Renal pelvis (tissue), 4 donors: ENCODE data around the gene JAZF1. TPM values are rescaled to one million over a fixed set of nuclear protein-coding genes. Genes with fewer than 3 reads are reported as not detected.

Source experiments
- DNase-seq: peaks from one replicate; pipeline ENCODE4 v3.0.0-alpha.2; 2013
- polyA plus RNA-seq, 3 donors: library from polyadenylated mRNA; unstranded; fragments of 120-200 nt; gene quantifications; one replicate each; pipeline ENCODE4 v1.2.1, GENCODE V29; 2013; ENCODE audit not compliant: insufficient read length in 3 of 3

JAZF1 gene
- polyA plus RNA-seq, 3 donors = 9.9 to 11.0 (median 10.9) TPM

DNA sequence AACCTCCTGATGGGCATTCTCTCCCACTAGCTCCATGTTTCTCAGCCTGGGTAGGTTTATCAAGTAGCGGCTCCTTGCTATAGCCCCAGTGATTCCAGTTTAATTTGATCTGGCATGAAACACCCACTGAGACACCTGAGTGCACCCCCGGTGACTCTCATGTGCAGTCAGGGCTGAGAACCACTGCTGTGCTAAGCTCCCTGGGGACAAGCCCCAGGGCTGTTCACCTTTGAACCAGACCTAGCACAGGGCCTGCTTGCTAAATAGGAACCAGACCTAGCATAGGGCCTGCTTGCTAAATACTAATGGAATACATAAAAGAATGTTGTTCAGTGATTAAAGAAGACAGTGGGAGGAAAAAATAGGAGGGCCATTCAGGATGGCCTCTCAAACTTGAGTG is 167.6 kb downstream of the JAZF1 start:
- no peak for DNase-seq

DNA sequence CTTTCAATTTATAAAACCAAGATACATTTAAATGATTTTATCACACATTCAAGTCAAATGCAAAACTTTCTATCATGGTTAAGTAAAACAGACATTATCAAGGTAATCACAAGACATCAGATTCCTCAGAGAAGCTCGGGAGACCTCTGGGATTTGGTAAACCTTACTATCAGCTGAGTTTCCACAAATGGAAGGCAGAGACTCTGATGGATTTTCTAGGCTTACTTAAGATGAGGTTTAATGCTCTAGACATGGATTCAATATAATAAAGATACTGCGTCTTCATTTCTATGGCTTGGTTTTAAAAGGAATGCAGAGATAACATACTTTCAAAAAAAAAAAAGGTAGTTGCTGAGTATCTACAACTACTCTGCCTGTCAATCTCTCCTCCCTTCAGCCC is 171.7 kb downstream of the JAZF1 start:
- no peak for DNase-seq

GRCh38 chr7:28008171-28008570 is 172.4 kb downstream of the JAZF1 start:
- no peak for DNase-seq

DNA sequence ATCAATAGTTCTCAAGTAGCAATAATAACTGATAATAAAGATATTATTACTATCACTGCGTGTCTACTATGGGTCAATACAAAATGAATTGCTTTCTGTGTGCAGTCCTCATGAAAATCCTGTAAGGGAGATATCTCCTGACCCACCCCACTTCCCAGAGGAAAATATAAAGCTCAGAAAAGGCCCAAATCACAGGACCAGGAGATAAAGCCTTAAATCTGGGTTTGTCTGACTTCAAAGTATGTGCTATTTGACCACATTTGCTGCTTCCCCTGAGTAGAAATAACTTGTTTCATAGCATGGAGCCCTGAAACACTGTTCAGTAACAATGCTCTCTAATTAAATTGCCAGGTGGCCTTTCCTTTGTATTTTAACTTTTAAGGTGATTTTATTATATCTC is 174.1 kb downstream of the JAZF1 start:
- no peak for DNase-seq

DNA sequence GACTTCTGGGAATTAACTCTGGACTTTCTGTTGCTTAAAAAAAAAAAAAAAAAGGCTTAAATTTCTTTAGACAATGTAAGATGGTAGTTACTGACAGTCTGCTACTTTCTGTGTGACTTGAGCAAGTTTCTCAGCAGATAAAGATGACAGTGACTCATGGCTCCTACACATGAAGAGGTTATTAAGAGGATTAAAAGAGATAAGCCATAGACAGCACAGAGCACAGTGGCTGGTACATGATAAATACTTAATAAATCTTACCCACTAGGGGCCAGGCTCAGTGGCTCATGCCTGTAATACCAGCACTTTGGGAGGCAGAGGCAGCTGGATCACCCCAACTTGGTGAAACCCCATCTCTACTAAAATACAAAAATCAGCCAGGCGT is 174.8 kb downstream of the JAZF1 start:
- DNase-seq = no peak

- DNase-seq = no peak
Measured at GRCh38 chr7:28005075-28005846, 175.3 kb downstream of the JAZF1 start.

GRCh38 chr7:28003408-28003807 is 177.2 kb downstream of the JAZF1 start:
- DNase-seq = no peak

DNA sequence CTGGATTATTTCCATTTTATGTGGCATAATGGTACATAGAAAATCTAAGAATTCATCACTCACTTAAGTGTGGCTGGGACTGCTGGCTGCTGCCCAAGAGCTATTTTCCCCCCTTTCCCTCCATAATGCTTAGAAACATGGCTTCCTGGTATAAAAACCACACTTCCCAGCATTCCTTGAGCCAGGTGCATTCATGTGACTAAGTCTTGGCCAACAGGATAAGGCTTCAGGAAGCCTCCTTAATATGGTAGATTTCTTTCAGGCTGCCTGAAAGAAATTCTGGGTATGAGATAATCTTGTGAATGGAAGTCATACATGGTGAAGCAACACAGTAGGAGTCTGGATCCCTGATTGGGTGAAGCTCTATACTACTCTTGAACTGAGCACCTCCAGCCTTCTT is 178.0 kb downstream of the JAZF1 start:
- DNase-seq = no peak

GRCh38 chr7:28001896-28002295 is 178.7 kb downstream of the JAZF1 start:
- DNase-seq = no peak

- DNase-seq = no peak
Measured at GRCh38 chr7:27999829-28000228, 180.8 kb downstream of the JAZF1 start.

DNA sequence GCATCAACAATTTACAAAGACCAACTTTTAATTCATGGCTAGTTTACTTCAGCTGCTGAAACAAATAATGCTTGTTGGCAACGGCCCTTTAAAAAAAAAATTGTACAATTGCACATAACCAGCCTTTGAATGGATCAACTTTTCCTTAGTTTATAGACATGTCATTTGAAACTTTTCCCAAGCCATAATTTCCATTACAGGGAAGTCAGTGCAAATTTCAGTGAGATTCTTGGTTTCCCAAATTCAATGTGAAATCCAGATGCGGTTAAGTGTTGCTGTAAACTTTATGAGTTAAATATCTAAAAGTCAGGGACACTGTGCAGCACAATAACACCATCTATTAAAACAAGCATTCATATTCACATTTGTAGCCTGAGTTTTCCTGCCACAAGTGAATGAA is 182.2 kb downstream of the JAZF1 start:
- DNase-seq = no peak

GRCh38 chr7:27997188-27997707 is 183.3 kb downstream of the JAZF1 start:
- no peak for DNase-seq

DNA sequence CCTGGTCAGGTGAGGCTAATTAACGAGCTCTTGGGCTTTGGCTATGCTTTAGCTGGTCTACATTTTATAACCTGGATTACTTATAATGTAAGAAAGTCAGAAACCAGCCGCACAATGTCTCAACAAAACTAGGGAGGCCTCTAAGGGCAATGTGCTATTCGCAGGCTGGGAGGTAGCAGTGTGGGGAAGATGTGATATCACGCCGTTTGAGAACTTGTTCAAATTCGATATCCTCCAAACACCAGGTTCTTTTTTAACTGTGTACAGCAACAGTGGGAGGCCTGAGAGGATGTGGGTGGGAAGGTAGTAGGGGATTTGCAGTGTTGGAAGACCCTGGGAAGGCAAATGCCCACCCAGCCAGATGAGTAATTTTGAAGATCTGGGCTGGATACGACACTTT is 184.5 kb downstream of the JAZF1 start:
- DNase-seq = no peak

GRCh38 chr7:27995228-27995627 is 185.4 kb downstream of the JAZF1 start:
- no peak for DNase-seq

DNA sequence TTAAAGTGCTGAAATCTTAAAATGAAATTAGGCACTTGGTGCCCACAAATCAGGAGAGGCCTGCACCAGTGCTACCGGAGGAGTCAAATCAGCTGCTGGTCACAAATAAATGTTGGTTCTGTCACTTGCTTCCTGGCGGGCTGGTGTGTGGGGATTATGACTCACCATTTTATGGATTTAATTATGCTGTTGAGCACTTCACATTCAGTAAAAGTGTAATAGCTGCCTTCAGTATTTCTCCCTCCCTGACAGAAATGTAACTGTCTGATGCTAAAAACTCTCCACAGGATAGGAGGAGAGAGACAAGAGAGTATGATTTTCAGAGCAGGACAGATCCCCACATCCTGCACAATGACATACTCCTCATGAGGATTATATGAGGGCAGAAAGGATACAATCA is 186.0 kb downstream of the JAZF1 start:
- DNase-seq = no peak

DNA sequence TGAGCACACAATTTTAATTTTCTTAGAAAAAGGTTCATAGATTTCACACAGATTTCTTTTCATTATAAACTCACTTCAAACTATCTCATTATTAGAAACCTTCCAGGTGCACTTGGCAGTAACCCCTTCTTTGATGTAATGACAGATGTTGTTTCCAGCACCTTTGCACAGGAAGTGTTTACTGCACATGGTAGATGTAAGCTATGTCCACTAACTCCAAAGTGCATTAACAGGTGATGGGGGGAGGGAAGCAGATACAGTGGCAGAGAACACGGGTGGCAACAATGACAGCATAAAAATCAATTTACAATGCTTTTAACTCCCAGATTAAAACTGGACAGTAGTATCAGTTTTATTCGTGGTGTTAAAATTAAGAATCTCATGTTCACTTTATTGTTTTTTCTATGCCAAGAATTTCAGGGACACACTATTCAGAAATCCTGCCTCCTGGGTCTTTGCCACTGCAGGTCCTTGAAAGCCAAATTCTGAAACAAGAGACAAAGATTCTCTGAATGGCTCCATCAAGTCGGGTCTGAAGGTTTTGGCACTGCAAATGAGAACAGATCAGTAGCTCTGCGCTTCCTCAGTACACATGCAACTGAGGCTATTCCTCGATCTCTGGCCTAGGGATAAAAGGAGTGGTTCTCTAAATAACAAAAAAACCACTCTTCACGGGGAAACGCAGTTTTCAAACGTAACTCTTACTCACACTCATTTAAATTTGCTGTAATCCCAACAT is 187.7 kb downstream of the JAZF1 start:
- DNase-seq = no peak

DNA sequence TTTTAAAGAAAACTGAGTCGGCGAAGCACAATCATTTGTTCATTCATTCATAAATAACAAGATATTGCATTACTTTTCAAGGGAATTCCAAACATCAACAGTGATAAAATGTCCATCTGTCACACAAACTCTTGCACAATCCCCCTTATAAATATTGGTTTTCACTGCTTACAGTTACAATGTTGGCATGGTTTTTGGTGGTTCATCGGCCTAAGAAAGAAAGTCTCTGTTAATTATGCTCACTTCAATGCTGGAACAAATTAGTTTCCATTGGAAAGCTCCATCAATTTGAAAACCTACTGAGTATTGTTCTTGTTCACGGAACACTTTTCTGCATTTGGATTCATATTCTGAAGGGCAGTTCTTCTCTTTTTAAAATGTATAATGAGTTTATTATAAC is 188.5 kb downstream of the JAZF1 start:
- no peak for DNase-seq

DNA sequence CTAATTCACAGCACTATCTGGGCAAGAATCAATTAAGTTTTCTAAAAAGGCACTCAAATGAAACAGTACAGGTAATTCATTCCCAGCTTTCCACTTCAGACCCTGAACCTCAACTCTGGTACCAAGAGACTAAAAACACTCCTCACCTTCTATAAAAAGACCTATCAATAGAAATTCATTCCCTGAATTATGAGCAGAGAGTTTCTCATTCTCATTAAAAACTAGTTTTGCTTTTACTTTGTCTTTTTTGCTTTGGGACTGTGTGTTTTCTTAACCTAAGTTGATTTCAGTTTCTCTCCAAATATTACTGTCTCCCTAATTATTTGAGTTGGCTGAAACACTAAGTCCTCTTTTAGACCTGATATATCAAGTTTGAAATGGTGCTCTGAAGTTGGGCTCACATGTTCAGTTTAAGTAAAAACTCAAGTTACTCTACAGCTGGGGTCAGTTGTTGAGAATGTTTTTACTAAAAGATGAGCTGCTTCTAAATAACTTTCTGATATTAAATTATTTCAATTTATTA is 189.5 kb downstream of the JAZF1 start:
- no peak for DNase-seq

DNA sequence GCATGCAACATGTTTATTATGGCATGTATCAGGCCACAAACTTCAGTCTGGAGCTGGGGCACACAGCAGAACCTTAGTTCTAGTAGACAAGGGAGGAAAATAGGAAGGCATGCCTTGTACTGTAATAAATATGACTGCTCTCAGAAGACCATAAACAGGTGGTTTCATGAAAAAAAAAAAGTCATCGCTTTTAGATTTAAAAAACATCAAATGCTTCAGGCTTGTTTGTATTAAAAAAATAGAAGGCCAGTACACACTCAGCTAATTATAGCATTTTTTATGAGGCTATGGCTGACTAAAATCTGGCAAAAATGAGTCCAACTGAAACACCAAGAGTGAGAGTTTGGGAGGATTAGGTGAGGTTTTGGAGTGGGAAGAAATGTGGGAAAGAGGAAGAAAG is 204.1 kb downstream of the JAZF1 start:
- DNase-seq = no peak

DNA sequence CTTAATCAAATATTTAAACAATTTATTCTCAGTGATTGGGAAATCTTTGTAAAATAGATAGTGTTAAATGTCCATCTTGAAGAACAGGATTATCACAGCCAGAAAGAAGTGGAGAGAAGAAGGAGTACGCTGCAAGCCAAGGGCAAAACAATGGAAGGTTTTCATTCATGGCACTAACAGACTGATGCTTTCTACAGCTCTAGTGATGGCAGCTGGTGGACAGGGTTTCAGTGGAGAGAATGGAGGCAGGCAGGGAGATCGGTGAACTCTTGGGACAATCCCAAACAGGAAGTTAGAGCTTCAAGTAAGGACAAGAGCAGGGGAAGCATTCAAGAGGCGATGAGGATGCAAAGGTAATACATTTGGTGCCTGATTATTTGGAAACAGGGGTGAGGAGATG is 207.0 kb downstream of the JAZF1 start:
- no peak for DNase-seq

- DNase-seq = no peak
Measured at GRCh38 chr7:27972276-27972675, 208.3 kb downstream of the JAZF1 start.

GRCh38 chr7:27971171-27971812 is 209.3 kb downstream of the JAZF1 start:
- DNase-seq = peak; percentile 49

DNA sequence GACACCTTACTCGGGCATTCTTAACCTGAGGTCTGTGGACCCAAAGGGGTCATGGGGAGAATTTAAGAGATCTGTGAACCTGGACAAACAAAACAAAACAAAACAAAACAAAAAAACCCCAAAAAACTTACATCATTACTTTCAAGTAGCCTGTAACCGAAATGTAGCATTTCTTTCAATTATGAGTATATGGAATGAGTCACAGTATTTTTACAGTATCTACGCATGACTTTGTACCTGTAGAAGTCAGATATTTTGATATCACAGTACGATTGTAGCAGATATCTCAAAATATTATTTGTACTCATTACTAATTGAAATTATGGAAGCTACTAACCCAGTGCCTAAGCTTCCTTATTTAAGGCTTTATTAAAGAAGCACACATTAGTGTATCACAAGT is 210.2 kb downstream of the JAZF1 start:
- DNase-seq = no peak
